H1 (cell line): ENCODE data around the gene GALNT15. TPM values are rescaled to one million over a fixed set of nuclear protein-coding genes. Genes with fewer than 3 reads are reported as not detected.

ENCODE experiments used
- ASH2L ChIP-seq: fragments of 200-600, 300-600 bp; sonication (generic); IDR thresholded peaks from one replicate; pipeline ENCODE4 v1.7.1; 2017; ENCODE audit warnings: low read length
- CREB1 ChIP-seq: IDR thresholded peaks from 2 replicates; pipeline ENCODE4 v1.6.1; 2012; ENCODE audit warnings: inconsistent platforms
- EZH2 ChIP-seq: fragments of 200-600 bp; sonication (generic); IDR thresholded peaks from 2 replicates; pipeline ENCODE4 v1.7.1; 2012; ENCODE audit warnings: low read depth, mild to moderate bottlenecking, moderate library complexity, low read length, inconsistent platforms; ENCODE audit not compliant: severe bottlenecking
- POLR2AphosphoS5 ChIP-seq: IDR thresholded peaks from 2 replicates; pipeline ENCODE4 v1.6.1; 2011; ENCODE audit warnings: low read depth, low read length
- RBBP5 ChIP-seq: IDR thresholded peaks from 2 replicates; pipeline ENCODE4 v1.7.1; 2012; ENCODE audit warnings: low read depth, mild to moderate bottlenecking, inconsistent platforms, low read length, moderate library complexity, borderline replicate concordance
- polyA plus RNA-seq, 7 experiments: library from polyadenylated mRNA; depleted of rRNA in 3 of 7; stranded (reverse) in 5 of 7; unstranded in 2 of 7; fragments of >200 nt in 5 of 7; fragments of 200-250 nt in 2 of 7; gene quantifications; 1 replicate in 5 of 7; 2 replicates in 1 of 7; 4 replicates in 1 of 7; pipeline versions ENCODE4 v1.2.1 to v1.2.3, GENCODE V29; 2011 to 2013; ENCODE audit warnings: missing spikeins in 2 of 7, mixed read lengths in 2 of 7
- total RNA-seq: library from RNA; stranded (reverse); fragmentation: NEBNext Ultra II Directional; extraction: Animal tissue kit (Norgen Biotek cat#: 25700); gene quantifications from 2 replicates; pipeline ENCODE4 v1.2.1, GENCODE V29; 2021
- TF ChIP-seq, protein P1 (sequence below), 3 experiments: IDR thresholded peaks; 1 replicate in 2 of 3; 2 replicates in 1 of 3; pipeline versions ENCODE4 v1.5.1 to v1.6.1; 2011; ENCODE audit warnings: low read length in 3 of 3, mild to moderate bottlenecking in 3 of 3, inconsistent platforms in 2 of 3, low read depth in 1 of 3, moderate library complexity in 1 of 3; ENCODE audit not compliant: insufficient read depth in 1 of 3; ENCODE audit errors: control extremely low read depth in 1 of 3

Gene GALNT15
- total and polyA plus RNA-seq, 2 of the 8 experiments (the other 6 are each of a cell fraction or from before 2014, with no cell fraction given): 0.02 TPM; not detected in 1

DNA sequence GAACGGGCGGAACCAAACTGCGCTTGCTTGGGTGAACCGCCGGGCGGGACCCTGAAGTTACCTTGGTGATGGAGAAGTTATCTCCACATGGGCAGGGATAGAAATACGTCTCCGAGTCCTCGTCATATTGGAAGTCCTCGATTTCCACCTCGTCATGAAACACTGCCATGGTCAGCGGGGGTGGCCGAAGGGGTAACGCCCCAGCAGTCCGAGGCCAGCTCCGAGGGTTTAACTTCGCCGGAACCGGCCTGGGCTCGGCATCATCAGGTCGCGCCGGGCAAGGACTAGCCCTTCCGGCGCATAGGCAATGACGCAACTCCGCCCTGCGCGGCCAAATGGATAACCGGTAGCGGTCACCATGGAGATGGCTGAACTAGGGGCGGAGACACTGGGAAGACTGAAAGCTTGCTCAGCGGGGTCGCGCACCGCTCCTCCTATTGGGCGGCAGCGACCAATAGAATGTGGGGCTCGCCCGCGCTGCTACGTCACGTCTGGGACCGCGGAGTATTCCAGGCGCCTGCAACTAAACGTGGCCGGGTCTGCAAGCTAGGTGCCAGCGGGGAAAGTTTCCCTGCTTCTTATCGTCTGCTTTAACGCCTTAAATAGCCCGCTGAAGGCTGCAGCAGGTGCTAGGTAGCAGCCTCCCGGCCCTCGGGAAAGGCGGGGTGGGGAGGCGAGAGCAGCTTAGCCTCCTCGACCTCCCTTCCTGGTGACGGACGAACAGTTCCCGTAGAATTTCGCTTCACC lies 90.4 kb downstream of the GALNT15 start, which contains the start of the genes DPH3 and OXNAD1 (continued):
- TF ChIP-seq, protein P1, sequence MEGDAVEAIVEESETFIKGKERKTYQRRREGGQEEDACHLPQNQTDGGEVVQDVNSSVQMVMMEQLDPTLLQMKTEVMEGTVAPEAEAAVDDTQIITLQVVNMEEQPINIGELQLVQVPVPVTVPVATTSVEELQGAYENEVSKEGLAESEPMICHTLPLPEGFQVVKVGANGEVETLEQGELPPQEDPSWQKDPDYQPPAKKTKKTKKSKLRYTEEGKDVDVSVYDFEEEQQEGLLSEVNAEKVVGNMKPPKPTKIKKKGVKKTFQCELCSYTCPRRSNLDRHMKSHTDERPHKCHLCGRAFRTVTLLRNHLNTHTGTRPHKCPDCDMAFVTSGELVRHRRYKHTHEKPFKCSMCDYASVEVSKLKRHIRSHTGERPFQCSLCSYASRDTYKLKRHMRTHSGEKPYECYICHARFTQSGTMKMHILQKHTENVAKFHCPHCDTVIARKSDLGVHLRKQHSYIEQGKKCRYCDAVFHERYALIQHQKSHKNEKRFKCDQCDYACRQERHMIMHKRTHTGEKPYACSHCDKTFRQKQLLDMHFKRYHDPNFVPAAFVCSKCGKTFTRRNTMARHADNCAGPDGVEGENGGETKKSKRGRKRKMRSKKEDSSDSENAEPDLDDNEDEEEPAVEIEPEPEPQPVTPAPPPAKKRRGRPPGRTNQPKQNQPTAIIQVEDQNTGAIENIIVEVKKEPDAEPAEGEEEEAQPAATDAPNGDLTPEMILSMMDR (IDR thresholded peaks at IDR 0.05; ENCODE audit: control extremely low read depth in 1 of 3, insufficient read depth in 1 of 3, low read depth in 1 of 3, low read length in 3 of 3): peak in 1 of 3 experiments; percentile 9; a peak in 1 of 4 replicates
- TF ChIP-seq ASH2L (peak; percentile 98), CREB1 (peak; percentile 100), EZH2 (no peak), POLR2AphosphoS5 (peak; percentile 96), RBBP5 (peak; percentile 93; the same call in 1 of the 2 replicates)
- TF ChIP-seq, all 59 proteins: peak for 27
